GM21526 (cell line): ENCODE results near the gene MAML1.
"Not testable (repeated sequence)": the region's sequence is repeated elsewhere in the genome, so short reads cannot be mapped to it uniquely, and the experiment has no call there.

Source experiments
- ATAC-seq: cut with Tn5 transposase; IDR thresholded peaks from one replicate; pipeline ENCODE4 v1.9.1; 2021; ENCODE audit warnings: moderate library complexity; ENCODE audit not compliant: unreplicated experiment, low FRiP score

MAML1 gene

GRCh38 chr5:179789278-179789677 is 56.7 kb downstream of the MAML1 start:
- not testable (repeated sequence) for ATAC-seq

GRCh38 chr5:179791881-179792611 is 59.4 kb downstream of the MAML1 start:
- ATAC-seq: no peak

DNA sequence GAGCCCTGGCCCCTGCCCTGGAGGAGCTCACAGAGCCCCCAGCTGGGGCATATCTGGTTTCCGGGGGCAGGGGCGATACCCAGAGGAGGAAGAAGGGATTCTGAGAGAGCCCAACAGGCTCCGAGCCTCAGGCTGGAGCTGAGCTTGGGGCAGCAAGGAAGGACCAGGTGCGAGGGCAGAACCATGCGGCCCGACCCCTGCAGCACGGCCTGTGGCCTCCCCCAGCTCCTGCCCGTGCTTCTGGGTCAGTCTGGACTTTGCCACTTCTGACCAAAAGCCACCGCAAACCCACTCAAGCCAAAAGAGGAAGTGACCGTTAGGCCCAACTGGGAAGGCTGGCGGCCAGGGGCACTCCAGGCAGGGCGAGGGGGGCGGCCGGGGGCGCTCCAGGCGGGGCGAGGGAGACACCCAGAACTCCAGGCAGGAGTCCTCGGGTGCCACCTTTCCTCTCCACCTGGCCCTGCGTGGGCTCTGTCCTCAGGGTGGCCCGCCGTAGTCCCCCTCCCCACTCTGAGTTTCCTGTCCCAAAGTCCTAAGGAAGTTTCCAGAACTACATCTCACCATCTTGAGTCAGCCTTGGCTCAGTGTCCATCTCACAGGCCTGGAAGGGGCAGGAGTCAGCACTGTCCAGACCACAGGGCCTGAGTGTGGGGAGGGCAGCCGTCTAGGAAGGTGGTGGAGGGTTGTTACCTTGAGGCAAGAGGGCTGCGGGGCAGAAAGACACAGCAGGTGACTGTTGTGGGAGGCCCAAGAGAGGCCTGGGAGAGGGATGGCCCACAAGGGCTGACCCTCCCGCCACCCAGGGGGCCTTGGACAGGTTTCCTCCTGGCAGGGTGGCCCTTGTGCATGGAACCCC is 60.2 kb downstream of the MAML1 start:
- ATAC-seq: no peak

DNA sequence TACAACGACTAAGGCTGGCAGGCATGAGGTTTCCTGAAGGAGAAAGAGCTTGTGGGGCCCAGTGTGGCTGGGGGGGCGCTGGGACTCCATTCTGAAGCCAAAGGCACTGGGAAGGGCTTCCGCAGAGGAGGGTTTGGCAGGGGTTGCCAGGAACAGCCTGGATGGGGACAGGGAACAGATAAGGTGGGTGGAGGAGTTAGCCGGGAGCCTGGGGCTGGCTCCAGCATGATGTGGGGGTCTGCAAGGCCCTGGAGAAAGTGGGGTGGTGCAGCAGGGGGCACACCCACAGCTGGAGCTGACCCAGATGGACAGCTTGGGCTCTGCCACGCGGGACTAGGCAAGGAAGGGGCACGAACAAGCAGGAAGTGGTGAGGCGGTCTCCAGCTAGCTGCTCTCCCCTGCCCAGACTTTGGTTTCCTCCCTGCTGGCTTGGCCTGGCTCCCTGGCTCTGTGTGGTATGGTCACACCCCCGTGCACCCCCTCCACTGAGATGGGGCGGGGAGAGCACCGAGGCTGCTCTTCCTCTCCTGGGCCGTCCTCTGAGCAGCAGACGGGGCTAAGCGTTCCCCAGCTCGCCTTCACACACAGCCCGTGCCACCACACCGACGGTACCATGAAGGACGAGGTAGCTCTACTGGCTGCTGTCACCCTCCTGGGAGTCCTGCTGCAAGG is 61.0 kb downstream of the MAML1 start, which contains the start of gene LTC4S:
Gene LTC4S (plus strand): TSS at position 519 of the 672 bp plus-strand sequence. CDS start 95 bp downstream, at position 614.
- no peak for ATAC-seq

- no peak for ATAC-seq
Observed at GRCh38 chr5:179794171-179794570, 61.5 kb downstream of the MAML1 start.

- ATAC-seq: no peak
Observed at GRCh38 chr5:179794575-179794974, 62.0 kb downstream of the MAML1 start.

DNA sequence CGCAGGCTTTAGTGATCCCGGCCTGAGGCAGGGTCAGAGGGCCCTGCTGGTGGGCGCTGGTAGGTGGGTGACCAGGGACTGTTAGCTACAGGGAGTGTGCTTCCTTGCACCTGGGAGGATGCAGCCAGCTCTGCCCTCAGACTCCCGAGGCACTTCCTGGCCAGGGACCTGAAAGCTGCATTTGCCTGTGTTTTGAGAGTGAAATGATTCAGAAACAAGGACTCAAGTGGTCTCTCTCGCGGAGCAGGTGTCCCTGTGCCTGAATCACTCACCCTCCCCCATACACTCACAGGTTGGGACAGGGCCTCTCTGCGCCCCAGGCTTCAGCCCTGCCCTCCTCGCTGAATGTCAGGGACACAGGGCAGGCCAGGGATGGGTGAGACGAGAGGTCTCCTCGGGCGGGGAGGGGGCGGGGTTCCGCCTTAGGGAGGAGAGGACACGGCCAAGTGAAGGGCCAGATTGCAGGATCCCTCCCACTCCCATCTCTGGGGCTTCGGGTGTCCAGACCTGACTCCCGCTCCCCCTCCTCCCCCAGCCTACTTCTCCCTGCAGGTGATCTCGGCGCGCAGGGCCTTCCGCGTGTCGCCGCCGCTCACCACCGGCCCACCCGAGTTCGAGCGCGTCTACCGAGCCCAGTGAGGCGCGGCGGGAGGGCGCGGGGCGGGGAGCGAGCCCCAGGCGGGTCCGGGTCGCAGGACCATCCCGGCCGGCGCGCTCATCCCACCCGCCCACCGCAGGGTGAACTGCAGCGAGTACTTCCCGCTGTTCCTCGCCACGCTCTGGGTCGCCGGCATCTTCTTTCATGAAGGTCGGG is 62.6 kb downstream of the MAML1 start:
- ATAC-seq: no peak

DNA sequence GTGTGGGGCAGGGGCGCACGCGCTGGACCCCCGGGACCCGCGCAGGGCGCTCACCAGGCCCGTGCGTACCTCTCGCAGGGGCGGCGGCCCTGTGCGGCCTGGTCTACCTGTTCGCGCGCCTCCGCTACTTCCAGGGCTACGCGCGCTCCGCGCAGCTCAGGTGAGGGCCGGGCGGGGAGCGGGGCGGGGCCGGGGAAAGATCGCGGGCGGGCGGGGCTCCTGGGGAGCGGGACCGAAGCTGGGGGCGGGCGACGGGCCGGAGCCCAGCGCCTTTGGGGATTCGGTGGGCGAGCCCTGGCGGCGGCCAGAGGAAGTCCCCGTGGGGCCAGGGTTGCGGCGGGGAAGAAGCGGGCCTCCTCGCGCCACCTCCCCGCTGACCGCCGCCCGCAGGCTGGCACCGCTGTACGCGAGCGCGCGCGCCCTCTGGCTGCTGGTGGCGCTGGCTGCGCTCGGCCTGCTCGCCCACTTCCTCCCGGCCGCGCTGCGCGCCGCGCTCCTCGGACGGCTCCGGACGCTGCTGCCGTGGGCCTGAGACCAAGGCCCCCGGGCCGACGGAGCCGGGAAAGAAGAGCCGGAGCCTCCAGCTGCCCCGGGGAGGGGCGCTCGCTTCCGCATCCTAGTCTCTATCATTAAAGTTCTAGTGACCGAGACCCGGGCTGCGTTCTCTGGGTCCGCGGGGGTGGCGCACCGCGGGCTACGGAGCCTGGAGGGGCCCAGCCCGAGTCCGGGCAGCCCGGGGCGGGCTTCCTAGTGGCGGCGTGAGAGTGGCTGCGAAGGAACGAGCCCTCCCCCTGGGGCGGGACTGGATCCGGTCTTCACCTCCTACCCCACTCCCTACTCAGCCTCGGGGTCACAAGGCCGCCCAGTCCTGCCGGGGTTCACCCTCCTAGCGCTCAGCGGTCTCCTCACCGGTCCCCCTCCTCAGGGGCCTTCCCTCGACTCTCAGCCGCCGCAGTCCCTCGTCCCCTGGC is 63.5 kb downstream of the MAML1 start:
- peak; percentile 64 for ATAC-seq

DNA sequence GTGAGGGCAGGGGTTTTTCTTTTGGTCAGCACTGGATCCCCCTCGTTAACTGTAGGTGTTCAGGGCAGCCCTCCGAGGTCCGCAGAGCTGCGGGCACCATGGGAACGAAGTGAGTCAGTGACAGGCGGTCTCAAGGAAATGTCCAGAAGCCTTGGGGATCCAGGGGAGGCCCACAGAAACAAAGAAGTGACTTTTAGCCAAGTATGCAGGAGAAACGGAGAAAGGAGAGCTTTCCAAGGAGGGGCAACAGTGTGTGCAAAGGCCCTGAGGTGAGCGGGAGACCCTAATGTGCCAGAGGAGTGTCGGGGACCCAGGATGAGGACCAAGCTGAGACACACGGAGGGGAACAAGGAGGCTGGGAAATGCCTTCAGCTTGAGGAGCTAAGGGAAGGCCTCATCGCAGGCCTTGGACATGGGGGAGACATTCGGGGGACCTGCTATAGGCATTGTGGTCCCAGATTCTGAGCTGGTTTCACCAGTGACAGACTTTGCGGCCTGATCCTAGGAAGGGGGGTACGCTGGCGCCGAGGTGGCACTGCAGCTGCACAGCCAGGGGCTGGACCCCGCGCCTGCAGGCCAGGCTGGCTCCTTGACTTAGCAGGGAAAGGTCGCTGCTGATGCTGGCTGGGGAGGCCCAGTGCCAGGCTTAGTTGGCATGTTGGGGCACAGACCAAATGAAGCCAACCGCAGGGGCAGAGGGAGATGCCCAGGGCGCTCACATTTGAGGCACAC is 64.4 kb downstream of the MAML1 start:
- ATAC-seq: no peak

GRCh38 chr5:179797741-179798140 is 65.1 kb downstream of the MAML1 start:
- no peak for ATAC-seq

DNA sequence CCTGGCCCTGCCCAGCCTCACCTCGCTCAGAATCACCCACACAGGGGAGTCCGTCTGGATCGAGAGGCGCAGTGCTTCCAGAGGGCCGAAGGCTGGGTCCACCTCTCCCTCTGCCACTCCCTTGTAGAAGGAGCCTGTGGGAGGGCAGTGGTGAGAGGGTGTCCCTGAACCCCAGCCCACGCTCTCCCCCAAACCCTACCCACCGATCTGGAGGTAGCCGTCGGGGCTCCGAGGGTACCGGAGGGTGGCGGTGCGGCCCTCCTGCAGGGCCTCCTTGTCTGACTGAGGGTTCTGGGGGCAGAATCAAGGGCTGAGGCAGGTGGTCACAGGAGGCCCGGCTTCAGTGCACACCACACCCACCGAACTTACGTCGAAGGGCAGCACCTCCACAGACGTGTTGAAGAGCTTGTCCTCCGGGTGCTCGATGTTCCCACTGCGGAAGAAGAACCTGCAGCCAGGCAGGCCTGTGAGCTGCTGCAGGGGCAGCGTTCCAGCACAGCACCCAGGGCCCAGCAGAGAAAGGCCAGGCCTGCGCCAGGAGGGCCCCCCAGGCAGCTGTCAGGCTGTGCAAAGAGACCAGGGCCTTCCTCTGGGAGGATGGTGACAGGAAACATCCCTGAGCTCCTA is 65.6 kb downstream of the MAML1 start:
- no peak for ATAC-seq

DNA sequence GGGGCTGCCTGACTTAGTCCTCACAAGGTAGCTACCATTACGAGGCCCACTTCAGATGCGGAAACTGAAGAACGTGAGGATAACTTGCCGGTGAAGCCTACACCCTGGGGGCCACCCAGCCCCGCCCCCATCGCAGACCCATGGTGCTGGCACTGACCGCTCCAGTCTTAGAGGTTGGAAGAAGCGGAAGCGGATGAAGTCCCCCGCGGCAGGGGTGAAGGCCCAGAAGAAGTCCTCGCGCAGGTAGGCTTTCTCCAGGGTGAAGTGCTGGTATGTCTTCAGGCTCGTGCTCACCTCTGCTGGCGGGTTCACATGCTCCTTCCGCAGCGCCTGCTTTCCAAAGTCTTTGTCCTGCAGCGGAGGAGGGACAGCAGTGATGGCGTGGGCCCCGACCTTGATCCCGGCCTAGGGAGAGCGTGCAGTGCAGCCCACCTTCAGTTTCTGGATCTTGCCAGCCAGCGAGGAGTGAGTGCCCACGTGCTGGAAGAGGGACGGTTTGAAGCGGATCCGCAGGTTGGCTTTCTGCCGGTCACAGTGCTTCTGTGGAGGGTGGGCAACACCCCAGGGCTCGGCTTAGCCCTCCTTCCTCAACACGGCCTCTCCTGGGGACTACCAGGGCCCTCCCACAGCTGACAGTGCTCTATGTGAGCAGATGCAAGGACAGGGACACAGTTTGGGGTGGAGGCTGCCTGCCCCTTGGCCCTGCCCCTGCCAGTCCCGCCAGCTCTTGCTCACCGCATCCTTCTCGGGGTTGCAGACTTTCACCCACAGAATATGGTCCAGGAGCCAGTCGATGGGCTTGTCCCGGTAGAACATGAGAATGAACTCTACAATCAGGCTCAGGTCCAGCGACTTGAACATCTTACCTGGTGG is 66.4 kb downstream of the MAML1 start:
- ATAC-seq: no peak

GRCh38 chr5:179799644-179799973 is 67.0 kb downstream of the MAML1 start:
- no peak for ATAC-seq

DNA sequence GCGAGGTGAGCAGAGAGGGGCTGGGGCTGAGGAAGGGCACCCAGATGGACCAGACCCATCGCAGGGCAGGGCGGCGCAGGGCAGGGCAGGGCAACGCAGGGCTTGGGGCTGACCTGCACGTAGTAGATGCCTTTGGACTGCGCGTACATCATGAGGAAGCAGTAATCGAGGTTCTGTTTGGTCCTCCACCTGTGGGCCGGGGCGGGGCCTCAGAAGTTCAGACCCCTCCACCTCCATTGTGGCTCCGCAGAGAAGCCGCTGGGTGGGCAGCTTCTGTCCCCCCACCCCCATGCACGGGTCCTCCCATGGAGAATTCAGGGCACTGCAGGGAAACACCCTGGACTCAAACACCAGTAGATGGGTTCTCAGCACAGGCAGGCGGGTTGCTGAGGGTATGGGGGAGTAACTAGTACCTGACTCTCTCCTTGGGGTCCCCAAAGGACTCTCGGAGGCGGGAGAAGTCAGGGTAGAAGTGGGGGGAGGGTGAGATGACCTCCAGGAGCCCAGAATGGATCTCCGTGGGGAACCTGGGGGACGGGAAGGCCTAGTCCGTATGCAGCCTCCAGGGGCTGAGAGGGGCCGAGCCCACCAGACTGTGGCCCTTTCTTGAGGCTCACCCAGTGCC is 67.6 kb downstream of the MAML1 start:
- ATAC-seq: no peak

GRCh38 chr5:179800696-179801201 is 68.1 kb downstream of the MAML1 start:
- no peak for ATAC-seq

GRCh38 chr5:179801304-179802206 is 68.9 kb downstream of the MAML1 start:
- ATAC-seq: peak; percentile 40
